Esophagus muscularis mucosa (tissue), 3 donors: ENCODE results near the gene PRKAG2.

ENCODE experiments used
- CTCF ChIP-seq, 3 experiments: fragments of 200-600 bp in 2 of 3; fragments of 450-650 bp in 1 of 3; sonication (generic) in 2 of 3; IDR thresholded peaks; one replicate each; pipeline ENCODE4 v1.5.1; 2017 to 2019; ENCODE audit warnings: antibody characterized with exemption in 3 of 3, mild to moderate bottlenecking in 2 of 3, moderate library complexity in 1 of 3
- POLR2AphosphoS5 ChIP-seq, 2 donors: sonication (generic); formaldehyde crosslinking; IDR thresholded peaks; one replicate each; pipeline ENCODE4 v1.6.1; 2017; ENCODE audit warnings: antibody characterized with exemption in 2 of 2

GRCh38 chr7:151629713-151630272 is 247.1 kb downstream of the PRKAG2 start:
- TF ChIP-seq CTCF (IDR thresholded peaks at IDR 0.05) (no peak), POLR2AphosphoS5 (IDR thresholded peaks at IDR 0.05) (no peak)
